Peyer's patch (tissue), 4 donors: Measurements from ENCODE around the gene STEAP3. TPM values are rescaled to one million over a fixed set of nuclear protein-coding genes. Genes with fewer than 3 reads are reported as not detected.

Experiments
- DNase-seq, 3 donors: peaks; one replicate each; pipeline ENCODE4 v3.0.0-alpha.2; 2017 to 2019
- H3K27ac ChIP-seq, 4 donors: fragments of 200-600 bp; sonication (generic); one replicate each; pipeline ENCODE4 v1.5.1; 2016 to 2019
- H3K27me3 ChIP-seq, 2 donors: fragments of 200-600 bp; sonication (generic); one replicate each; pipeline ENCODE4 v1.5.1; 2019
- H3K36me3 ChIP-seq, 3 donors: fragments of 200-600 bp; sonication (generic); one replicate each; pipeline ENCODE4 v1.5.1; 2016 to 2019
- H3K4me1 ChIP-seq, 4 donors: fragments of 200-600 bp; sonication (generic); one replicate each; pipeline ENCODE4 v1.5.1; 2016 to 2019
- H3K4me3 ChIP-seq, 4 donors: fragments of 200-600 bp; sonication (generic); 1 replicate in 3 of 4; 2 replicates in 1 of 4; pipeline ENCODE4 v1.5.1; 2016 to 2019; ENCODE audit warnings: mild to moderate bottlenecking in 1 of 4
- H3K9me3 ChIP-seq, 4 donors: fragments of 200-600 bp; sonication (generic); one replicate each; pipeline ENCODE4 v1.5.1; 2016 to 2019; ENCODE audit warnings: mild to moderate bottlenecking in 1 of 4
- POLR2A ChIP-seq, 2 donors: fragments of 450-650 bp; IDR thresholded peaks; one replicate each; pipeline ENCODE4 v1.5.1; 2017; ENCODE audit warnings: antibody characterized with exemption in 2 of 2, mild to moderate bottlenecking in 2 of 2, moderate library complexity in 2 of 2
- total RNA-seq, 4 donors: library from RNA; depleted of rRNA; stranded (reverse); fragments of >200 nt; gene quantifications; one replicate each; pipeline ENCODE4 v1.1.0, GENCODE V29; 2016
- TF ChIP-seq, protein P1 (sequence below), 6 experiments: fragments of 450-650 bp in 4 of 6; fragments of 200-600 bp in 2 of 6; sonication (generic) in 1 of 6; IDR thresholded peaks; one replicate each; pipeline ENCODE4 v1.5.1; 2017 to 2019; ENCODE audit warnings: antibody characterized with exemption in 6 of 6, mild to moderate bottlenecking in 3 of 6, moderate library complexity in 1 of 6

Gene STEAP3
- total RNA-seq, 4 donors from 2014 or later, result 13.2 to 31.2 (median 20.5) TPM

DNA sequence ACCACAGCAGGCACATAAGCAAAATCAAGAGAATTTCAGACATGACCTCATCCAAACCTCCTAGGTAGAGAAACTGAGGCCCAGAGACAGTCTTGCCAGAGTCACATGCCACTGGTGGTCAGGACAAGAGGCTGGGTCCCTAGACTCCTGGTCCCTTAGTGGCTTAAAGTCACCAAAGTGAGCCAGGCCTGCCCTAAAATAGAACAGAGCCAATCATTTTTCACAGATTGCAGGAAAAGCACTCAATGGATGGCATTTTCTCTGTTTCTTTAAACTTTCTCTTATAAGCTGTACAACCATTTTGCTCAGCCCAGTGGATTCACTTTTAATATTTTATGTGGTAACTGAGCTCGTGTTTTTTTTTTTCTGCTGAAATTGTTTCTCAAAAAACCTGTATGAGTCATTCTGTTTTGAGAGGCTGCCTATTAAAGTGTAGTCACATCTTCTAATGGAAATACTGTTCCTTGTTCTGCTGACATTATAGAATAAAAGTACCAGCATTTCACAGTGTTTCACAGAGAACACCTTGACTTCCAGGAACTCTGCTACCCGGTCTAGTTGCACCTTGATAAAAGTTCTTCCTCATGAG is 29.6 kb downstream of the STEAP3 start:
- Histone ChIP-seq H3K27ac (no peak overlapping the region), H3K4me1 (no peaks in the 10 kb centered on the region), H3K27me3 (no peaks in the 10 kb centered on the region), H3K4me3 (no peak overlapping the region), H3K36me3 (no peaks in the 10 kb centered on the region), H3K9me3 (no peaks in the 10 kb centered on the region)
- TF ChIP-seq, protein P1, sequence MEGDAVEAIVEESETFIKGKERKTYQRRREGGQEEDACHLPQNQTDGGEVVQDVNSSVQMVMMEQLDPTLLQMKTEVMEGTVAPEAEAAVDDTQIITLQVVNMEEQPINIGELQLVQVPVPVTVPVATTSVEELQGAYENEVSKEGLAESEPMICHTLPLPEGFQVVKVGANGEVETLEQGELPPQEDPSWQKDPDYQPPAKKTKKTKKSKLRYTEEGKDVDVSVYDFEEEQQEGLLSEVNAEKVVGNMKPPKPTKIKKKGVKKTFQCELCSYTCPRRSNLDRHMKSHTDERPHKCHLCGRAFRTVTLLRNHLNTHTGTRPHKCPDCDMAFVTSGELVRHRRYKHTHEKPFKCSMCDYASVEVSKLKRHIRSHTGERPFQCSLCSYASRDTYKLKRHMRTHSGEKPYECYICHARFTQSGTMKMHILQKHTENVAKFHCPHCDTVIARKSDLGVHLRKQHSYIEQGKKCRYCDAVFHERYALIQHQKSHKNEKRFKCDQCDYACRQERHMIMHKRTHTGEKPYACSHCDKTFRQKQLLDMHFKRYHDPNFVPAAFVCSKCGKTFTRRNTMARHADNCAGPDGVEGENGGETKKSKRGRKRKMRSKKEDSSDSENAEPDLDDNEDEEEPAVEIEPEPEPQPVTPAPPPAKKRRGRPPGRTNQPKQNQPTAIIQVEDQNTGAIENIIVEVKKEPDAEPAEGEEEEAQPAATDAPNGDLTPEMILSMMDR (IDR thresholded peaks at IDR 0.05), result no peak
- no peak for TF ChIP-seq POLR2A (IDR thresholded peaks at IDR 0.05)
- DNase-seq, result no peak

DNA sequence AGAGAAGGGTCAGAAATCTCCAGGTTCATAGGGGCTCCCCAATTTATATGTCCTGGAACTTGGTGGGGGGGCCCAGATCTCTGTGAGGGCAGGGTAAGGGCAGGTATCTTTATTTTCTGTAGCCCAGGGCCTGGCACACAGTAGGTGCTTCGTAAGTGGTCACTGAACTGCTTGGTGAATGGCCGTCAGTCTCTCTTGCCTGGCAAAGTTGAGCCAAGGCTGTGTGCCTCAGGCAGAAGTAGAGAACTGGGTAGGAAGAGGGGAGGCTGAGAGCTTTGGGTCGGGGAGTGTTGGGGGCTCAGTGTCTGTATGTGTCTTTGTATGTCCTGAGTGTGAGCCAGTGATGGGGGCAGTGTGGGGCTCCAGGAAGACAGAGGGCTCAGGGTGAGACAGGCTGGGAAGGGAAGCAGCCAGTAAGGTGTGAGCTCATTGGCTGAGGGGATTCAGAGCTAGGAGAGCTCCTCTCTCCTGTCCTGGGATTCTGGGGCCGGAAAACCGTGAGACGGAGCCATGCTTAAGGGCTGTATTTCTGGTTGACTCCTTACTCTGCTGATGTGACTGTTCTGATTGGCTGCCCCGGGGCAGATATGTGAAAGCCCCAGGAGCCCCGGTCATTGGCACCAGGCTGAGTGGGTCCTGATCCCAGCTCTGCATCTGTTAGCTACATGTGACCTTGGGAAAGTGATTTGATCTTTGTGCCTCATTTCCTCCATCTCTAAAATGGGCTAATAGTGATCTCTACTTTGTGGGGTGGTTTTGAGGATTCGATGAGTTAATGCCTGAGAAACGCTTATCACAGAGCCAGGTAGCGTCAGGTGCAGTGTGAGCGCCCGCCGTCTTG is 30.3 kb downstream of the STEAP3 start:
- H3K27me3 ChIP-seq, result no peaks in the 10 kb centered on the region
- TF ChIP-seq, protein P1 (IDR thresholded peaks at IDR 0.05), result no peak
- TF ChIP-seq POLR2A (IDR thresholded peaks at IDR 0.05), result no peak
- H3K27ac ChIP-seq, result no peak overlapping the region
- peak in 1 of 3 donors; percentile 18 for DNase-seq
- H3K4me3 ChIP-seq, result no peak overlapping the region
- no peaks in the 10 kb centered on the region for H3K4me1 ChIP-seq
- H3K36me3 ChIP-seq, result no peaks in the 10 kb centered on the region
- H3K9me3 ChIP-seq, result no peaks in the 10 kb centered on the region

DNA sequence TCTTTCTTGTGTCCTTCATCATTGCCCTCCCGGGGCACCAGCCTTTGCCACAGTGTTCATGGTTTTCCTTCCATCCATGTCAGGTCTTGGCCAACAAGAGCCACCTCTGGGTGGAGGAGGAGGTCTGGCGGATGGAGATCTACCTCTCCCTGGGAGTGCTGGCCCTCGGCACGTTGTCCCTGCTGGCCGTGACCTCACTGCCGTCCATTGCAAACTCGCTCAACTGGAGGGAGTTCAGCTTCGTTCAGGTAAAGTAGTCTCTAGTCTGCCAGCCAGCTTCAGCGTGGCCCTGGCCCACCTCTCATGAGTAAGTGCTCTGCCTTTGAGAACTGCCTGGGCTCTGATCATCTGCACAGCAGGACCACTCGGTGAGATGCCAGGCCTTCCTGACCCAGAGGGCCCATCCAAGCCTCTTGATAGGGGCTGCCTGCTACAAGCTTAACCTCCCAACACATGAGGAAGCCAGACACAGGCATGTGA is 31.0 kb downstream of the STEAP3 start:
- Histone ChIP-seq H3K9me3 (no peaks in the 10 kb centered on the region), H3K27me3 (no peaks in the 10 kb centered on the region), H3K4me1 (no peaks in the 10 kb centered on the region), H3K36me3 (no peaks in the 10 kb centered on the region), H3K27ac (no peak overlapping the region), H3K4me3 (no peak overlapping the region)
- no peak for DNase-seq
- no peak for TF ChIP-seq POLR2A (IDR thresholded peaks at IDR 0.05)
- TF ChIP-seq, protein P1 (IDR thresholded peaks at IDR 0.05), result no peak

DNA sequence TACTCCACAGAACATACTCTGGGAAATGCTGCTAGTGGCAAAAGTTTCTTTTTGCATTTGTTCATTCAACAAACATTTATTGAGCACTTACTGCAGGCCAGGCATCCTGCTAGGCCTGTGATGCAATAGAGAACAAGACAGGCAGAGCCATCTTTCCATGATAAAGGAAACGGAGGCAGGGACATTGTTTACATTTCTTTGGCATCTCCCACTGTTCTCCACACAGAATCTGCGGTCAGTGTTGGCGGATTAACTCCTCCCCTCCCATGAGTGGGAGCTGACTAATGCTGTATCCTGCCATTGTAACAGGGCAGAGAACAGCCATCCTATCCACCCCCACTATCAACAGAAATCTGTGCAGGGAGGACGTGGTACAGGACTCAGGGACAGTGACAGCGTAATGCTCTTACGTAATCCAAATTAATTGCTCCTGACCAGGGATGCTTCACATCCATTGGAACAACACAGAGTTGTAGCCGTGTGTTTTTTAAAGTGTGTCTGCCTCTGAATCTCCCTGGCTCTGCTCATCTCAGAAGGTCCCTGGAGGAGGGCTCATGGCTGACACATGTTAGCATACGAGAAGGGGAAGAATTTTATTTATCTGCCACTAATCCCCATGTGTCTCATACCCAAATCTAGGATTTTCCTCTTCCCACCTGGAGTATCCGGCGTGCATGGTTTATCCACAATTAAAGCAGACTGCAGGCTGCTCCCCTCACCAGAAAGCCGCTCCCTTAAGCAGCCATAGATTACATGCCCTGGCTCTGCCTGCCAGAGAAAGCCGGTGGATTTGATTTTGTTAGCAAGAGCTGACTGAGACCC is 32.3 kb downstream of the STEAP3 start:
- no peaks in the 10 kb centered on the region for H3K36me3 ChIP-seq
- DNase-seq, result no peak

DNA sequence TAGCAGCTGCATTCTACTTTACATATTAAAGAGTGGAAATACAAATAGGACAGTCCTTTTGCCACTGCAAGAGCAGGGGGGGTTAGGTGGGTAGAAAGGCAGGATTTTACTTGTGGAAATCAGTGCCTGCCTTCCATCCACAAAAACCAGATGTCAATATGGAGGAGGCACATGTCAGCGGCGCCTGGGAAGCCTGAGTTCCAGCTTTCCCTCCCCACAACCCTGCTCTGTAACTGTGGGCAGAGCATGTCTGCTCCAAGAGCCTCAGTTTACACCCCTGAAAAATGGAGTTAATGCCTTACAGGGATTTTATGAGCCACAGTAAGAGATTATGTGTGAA is 32.9 kb downstream of the STEAP3 start:
- DNase-seq, result no peak
- H3K36me3 ChIP-seq, result no peaks in the 10 kb centered on the region
- H3K9me3 ChIP-seq, result no peaks in the 10 kb centered on the region
- no peak overlapping the region for H3K27ac ChIP-seq
- TF ChIP-seq POLR2A (IDR thresholded peaks at IDR 0.05), result no peak
- TF ChIP-seq, protein P1 (IDR thresholded peaks at IDR 0.05), result no peak
- H3K4me3 ChIP-seq, result no peak overlapping the region
- no peaks in the 10 kb centered on the region for H3K27me3 ChIP-seq
- H3K4me1 ChIP-seq, result no peaks in the 10 kb centered on the region

More for the DNA sequence above, 32.3 kb downstream of the STEAP3 start:
- Histone ChIP-seq H3K27ac (no peak overlapping the region), H3K27me3 (no peaks in the 10 kb centered on the region), H3K4me3 (no peak overlapping the region), H3K4me1 (no peaks in the 10 kb centered on the region), H3K9me3 (no peaks in the 10 kb centered on the region)
- TF ChIP-seq POLR2A (IDR thresholded peaks at IDR 0.05), result no peak
- TF ChIP-seq, protein P1 (IDR thresholded peaks at IDR 0.05), result no peak
